ENCODE results near the gene OTOGL.

GRCh38 chr12:80325167-80325959, 226.0 kb downstream of the OTOGL start:
- TF ChIP-seq CTCF (IDR thresholded peaks at IDR 0.05) = no peak
- TF ChIP-seq POLR2A (IDR thresholded peaks at IDR 0.05) = no peak
